ENCODE data around the gene STAU1. TPM values are rescaled to one million over a fixed set of nuclear protein-coding genes. Genes with fewer than 3 reads are reported as not detected.

STAU1 gene
- total RNA-seq, 1 donor from 2014 or later: 96.0 TPM

GRCh38 chr20:49163696-49164095 is 24.4 kb downstream of the STAU1 start:
- Histone ChIP-seq H4K20me1 (ENCODE audit: low read depth) (peaks cover 66% of the 10 kb centered on the region), H3K27ac (no peak overlapping the region), H3F3A (ENCODE audit: low read depth) (no peaks in the 10 kb centered on the region), H2AFZ (replicated peaks) (no peak overlapping the region), H3K4me3 (no peak overlapping the region), H3K27me3 (no peaks in the 10 kb centered on the region), H3K36me3 (no peaks in the 10 kb centered on the region), H3K4me2 (no peak overlapping the region), H3K9me3 (ENCODE audit: low read depth) (no peaks in the 10 kb centered on the region), H3K79me2 (ENCODE audit: low read depth) (peaks cover 98% of the 10 kb centered on the region), H3K9ac (no peak overlapping the region), H3K4me1 (no peaks in the 10 kb centered on the region)
- H3K4me3 Mint-ChIP-seq: no peak overlapping the region
- TF ChIP-seq EZH2 (IDR thresholded peaks at IDR 0.05): no peak
- no peak for TF ChIP-seq CTCF (IDR thresholded peaks at IDR 0.05)
- TF ChIP-seq EZH2phosphoT487 (IDR thresholded peaks at IDR 0.05): no peak
- no peak for DNase-seq (ENCODE audit: low spot score)
- H3K27ac Mint-ChIP-seq: no peak overlapping the region
- H3K4me1 Mint-ChIP-seq: peaks cover 10% of the 10 kb centered on the region
- no peaks in the 10 kb centered on the region for H3K27me3 Mint-ChIP-seq (ENCODE audit: insufficient read depth, low read depth)
- H3K9me3 Mint-ChIP-seq: no peaks in the 10 kb centered on the region
- peaks cover 4% of the 10 kb centered on the region for H3K36me3 Mint-ChIP-seq

GRCh38 chr20:49161428-49162152 is 26.5 kb downstream of the STAU1 start:
- no peak for TF ChIP-seq EZH2phosphoT487 (IDR thresholded peaks at IDR 0.05)
- TF ChIP-seq CTCF (IDR thresholded peaks at IDR 0.05): no peak
- TF ChIP-seq EZH2 (IDR thresholded peaks at IDR 0.05): no peak
- H3K4me2 ChIP-seq: no peak overlapping the region
- H3K9me3 Mint-ChIP-seq: no peaks in the 10 kb centered on the region

GRCh38 chr20:49160057-49160929 is 27.8 kb downstream of the STAU1 start:
- Mint-ChIP-seq H3K27ac (no peak overlapping the region), H3K4me1 (peaks cover 14% of the 10 kb centered on the region)
- TF ChIP-seq CTCF (IDR thresholded peaks at IDR 0.05) (no peak), EZH2phosphoT487 (IDR thresholded peaks at IDR 0.05) (no peak), EZH2 (IDR thresholded peaks at IDR 0.05) (no peak)

More at GRCh38 chr20:49161428-49162152, 26.5 kb downstream of the STAU1 start:
- Histone ChIP-seq H3K27ac (no peak overlapping the region), H3K79me2 (ENCODE audit: low read depth) (peaks cover 96% of the 10 kb centered on the region), H3K9ac (no peak overlapping the region), H3K27me3 (no peaks in the 10 kb centered on the region), H2AFZ (replicated peaks) (no peak overlapping the region), H3K4me1 (no peaks in the 10 kb centered on the region), H3K36me3 (no peaks in the 10 kb centered on the region), H4K20me1 (ENCODE audit: low read depth) (peaks cover 45% of the 10 kb centered on the region), H3F3A (ENCODE audit: low read depth) (no peaks in the 10 kb centered on the region), H3K9me3 (ENCODE audit: low read depth) (no peaks in the 10 kb centered on the region), H3K4me3 (no peak overlapping the region)
- Mint-ChIP-seq H3K4me1 (peaks cover 10% of the 10 kb centered on the region), H3K4me3 (no peak overlapping the region), H3K27ac (no peak overlapping the region), H3K27me3 (ENCODE audit: insufficient read depth, low read depth) (no peaks in the 10 kb centered on the region), H3K36me3 (peaks cover 4% of the 10 kb centered on the region)
- no peak for DNase-seq (ENCODE audit: low spot score)

More at GRCh38 chr20:49160057-49160929, 27.8 kb downstream of the STAU1 start:
- no peaks in the 10 kb centered on the region for H3K9me3 Mint-ChIP-seq
- no peak overlapping the region for H3K4me2 ChIP-seq
- no peak overlapping the region for H3K9ac ChIP-seq
- peaks cover 96% of the 10 kb centered on the region for H3K79me2 ChIP-seq (ENCODE audit: low read depth)
- peaks cover 33% of the 10 kb centered on the region for H4K20me1 ChIP-seq (ENCODE audit: low read depth)
- H3K4me1 ChIP-seq: no peaks in the 10 kb centered on the region
- H3K27me3 Mint-ChIP-seq (ENCODE audit: insufficient read depth, low read depth): no peaks in the 10 kb centered on the region
- H3K9me3 ChIP-seq (ENCODE audit: low read depth): no peaks in the 10 kb centered on the region
- H3K4me3 ChIP-seq: no peak overlapping the region
- H3K27me3 ChIP-seq: no peaks in the 10 kb centered on the region
- no peaks in the 10 kb centered on the region for H3K36me3 ChIP-seq
- no peak overlapping the region for H3K27ac ChIP-seq
- no peaks in the 10 kb centered on the region for H3F3A ChIP-seq (ENCODE audit: low read depth)
- no peak for DNase-seq (ENCODE audit: low spot score)
- H2AFZ ChIP-seq (replicated peaks): no peak overlapping the region
- H3K4me3 Mint-ChIP-seq: no peak overlapping the region
- peaks cover 6% of the 10 kb centered on the region for H3K36me3 Mint-ChIP-seq

All from neural progenitor cell (in vitro differentiated cells).